ENCODE measurements around the gene TJP2.

DNA sequence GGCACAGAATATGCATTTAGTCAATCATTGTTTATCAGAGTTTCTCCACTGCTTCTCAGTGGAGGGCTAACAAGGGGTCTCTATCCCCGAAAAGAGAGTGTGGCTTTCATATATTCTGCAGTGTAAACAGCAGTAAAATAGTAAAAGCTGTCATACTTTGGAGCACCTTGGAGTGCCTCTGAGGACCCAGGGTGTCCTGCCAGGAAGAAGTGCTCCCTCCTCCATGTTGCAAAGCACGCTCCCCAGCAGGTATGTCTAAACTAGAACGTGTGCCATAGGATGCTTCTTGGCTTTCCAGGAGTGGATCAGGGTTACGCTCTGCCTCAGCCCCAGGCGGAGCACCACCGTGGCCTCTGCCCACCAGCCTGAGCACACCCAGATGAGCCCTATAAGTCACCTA is 8.5 kb upstream of the TJP2 start:
- TF ChIP-seq USF1 (IDR thresholded peaks at IDR 0.05; ENCODE audit: borderline replicate concordance, extremely low read length, insufficient read depth, low read depth, low read length) (no peak), E2F4 (IDR thresholded peaks at IDR 0.05; ENCODE audit: low read depth, low read length) (no peak), ETV6 (conservative IDR thresholded peaks at IDR 0.05 in 1 of 2, IDR thresholded peaks at IDR 0.05 in 1 of 2; ENCODE audit: borderline replicate concordance in 1 of 2, low read depth in 1 of 2) (no peak), CTCF (IDR thresholded peaks at IDR 0.05 in 2 of 3, conservative IDR thresholded peaks at IDR 0.05 in 1 of 3; ENCODE audit: control insufficient read depth in 2 of 3, extremely low read depth in 1 of 3, insufficient read depth in 1 of 3, low read depth in 3 of 3, low read length in 3 of 3) (no peak), SP1 (IDR thresholded peaks at IDR 0.05; ENCODE audit: low read depth, low read length) (no peak), POLR2AphosphoS2 (IDR thresholded peaks at IDR 0.05; ENCODE audit: low read depth, low read length) (no peak), DPF2 (IDR thresholded peaks at IDR 0.05) (no peak)

Data from GM12878 (cell line).